ENCODE results near the gene CENPN.

CENPN gene

GRCh38 chr16:81029930-81030604 is 23.1 kb downstream of the CENPN start:
- no peak for DNase-seq (ENCODE audit: low read depth in 3 of 3, low spot score in 1 of 3)

GRCh38 chr16:81035398-81035974 is 28.5 kb downstream of the CENPN start, which contains the start of gene ATMIN:
Gene ATMIN (plus strand): TSS chr16:81035842. CDS start chr16:81035871, 29 bp downstream.
- DNase-seq (ENCODE audit: low read depth in 3 of 3, low spot score in 1 of 3), result peak; percentile 67 to 84 (median 82)

GRCh38 chr16:81035975-81036750 is 29.1 kb downstream of the CENPN start:
- peak in 2 of 3 donors; percentile 3 to 10 for DNase-seq (ENCODE audit: low read depth in 3 of 3, low spot score in 1 of 3)

- DNase-seq (ENCODE audit: low read depth in 3 of 3, low spot score in 1 of 3), result no peak
Measured at GRCh38 chr16:81036751-81037350, 29.8 kb downstream of the CENPN start.

- DNase-seq (ENCODE audit: low read depth in 3 of 3, low spot score in 1 of 3), result no peak
Measured at GRCh38 chr16:81040131-81040530, 33.1 kb downstream of the CENPN start.

GRCh38 chr16:81040842-81041241 is 33.8 kb downstream of the CENPN start:
- DNase-seq (ENCODE audit: low read depth in 3 of 3, low spot score in 1 of 3), result no peak

GRCh38 chr16:81041696-81042095 is 34.7 kb downstream of the CENPN start:
- no peak for DNase-seq (ENCODE audit: low read depth in 3 of 3, low spot score in 1 of 3)

GRCh38 chr16:81042821-81043220 is 35.8 kb downstream of the CENPN start:
- no peak for DNase-seq (ENCODE audit: low read depth in 3 of 3, low spot score in 1 of 3)

GRCh38 chr16:81053761-81054160 is 46.7 kb downstream of the CENPN start:
- no peak for DNase-seq (ENCODE audit: low read depth in 3 of 3, low spot score in 1 of 3)

- no peak for DNase-seq (ENCODE audit: low read depth in 3 of 3, low spot score in 1 of 3)
Measured at GRCh38 chr16:81060576-81061306, 53.7 kb downstream of the CENPN start.

GRCh38 chr16:81061307-81061640 is 54.3 kb downstream of the CENPN start:
- DNase-seq (ENCODE audit: low read depth in 3 of 3, low spot score in 1 of 3), result no peak

- DNase-seq (ENCODE audit: low read depth in 3 of 3, low spot score in 1 of 3), result no peak
Measured at GRCh38 chr16:81061871-81062608, 55.0 kb downstream of the CENPN start.

GRCh38 chr16:81066681-81067080 is 59.7 kb downstream of the CENPN start:
- DNase-seq (ENCODE audit: low read depth in 3 of 3, low spot score in 1 of 3), result no peak

GRCh38 chr16:81067166-81067565 is 60.2 kb downstream of the CENPN start:
- no peak for DNase-seq (ENCODE audit: low read depth in 3 of 3, low spot score in 1 of 3)

- no peak for DNase-seq (ENCODE audit: low read depth in 3 of 3, low spot score in 1 of 3)
Measured at GRCh38 chr16:81069063-81069462, 62.0 kb downstream of the CENPN start.

- no peak for DNase-seq (ENCODE audit: low read depth in 3 of 3, low spot score in 1 of 3)
Measured at GRCh38 chr16:81070979-81071378, 64.0 kb downstream of the CENPN start.

- DNase-seq (ENCODE audit: low read depth in 3 of 3, low spot score in 1 of 3), result no peak
Measured at GRCh38 chr16:81071805-81072204, 64.8 kb downstream of the CENPN start.

GRCh38 chr16:81073560-81074330 is 66.7 kb downstream of the CENPN start:
- no peak for DNase-seq (ENCODE audit: low read depth in 3 of 3, low spot score in 1 of 3)

GRCh38 chr16:81076566-81077075 is 69.6 kb downstream of the CENPN start:
- DNase-seq (ENCODE audit: low read depth in 3 of 3, low spot score in 1 of 3), result peak; percentile 74 to 96 (median 88)
